Testis (tissue), 3 donors: ENCODE measurements around the gene ACTL10. TPM values are rescaled to one million over a fixed set of nuclear protein-coding genes. Genes with fewer than 3 reads are reported as not detected.

ENCODE experiments used
- DNase-seq: peaks from one replicate; pipeline ENCODE4 v3.0.0-alpha.2; 2019
- H3K27ac ChIP-seq, 2 donors: fragments of 200-600 bp; sonication (generic); one replicate each; pipeline ENCODE4 v1.5.1; 2019
- H3K27me3 ChIP-seq: fragments of 200-600 bp; sonication (generic); one replicate; pipeline ENCODE4 v1.5.1; 2019
- H3K36me3 ChIP-seq: fragments of 200-600 bp; sonication (generic); one replicate; pipeline ENCODE4 v1.5.1; 2017; ENCODE audit warnings: low read depth; ENCODE audit errors: missing control alignments
- H3K4me1 ChIP-seq: fragments of 200-600 bp; sonication (generic); one replicate; pipeline ENCODE4 v1.5.1; 2019
- H3K4me3 ChIP-seq, 2 donors: fragments of 200-600 bp; sonication (generic); one replicate each; pipeline ENCODE4 v1.5.1; 2017 to 2019
- H3K9me3 ChIP-seq: fragments of 200-600 bp; sonication (generic); one replicate; pipeline ENCODE4 v1.5.1; 2017
- POLR2A ChIP-seq: fragments of 450-650 bp; IDR thresholded peaks from one replicate; pipeline ENCODE4 v1.6.1; 2017; ENCODE audit warnings: antibody characterized with exemption, mild to moderate bottlenecking, moderate library complexity
- WGBS, 2 donors: methylation state at CpG; one replicate each; pipeline ENCODE4 v1.1.5; 2018; 5-methylcytosine and 5-hydroxymethylcytosine counted together
- intact Hi-C: fragments of 100-400 bp; cut with DNase I; formaldehyde crosslinking; loops from one replicate; pipeline ENCODE4 v1.15.1; 2023; ENCODE audit warnings: low total_unique reads
- polyA plus RNA-seq: library from polyadenylated mRNA; stranded (reverse); fragments of 350-450 nt; fragmentation: Illumina TruSeq; extraction: RNeasy Lipid Tissue Mini Kit (QIAGEN cat#74804); gene quantifications from one replicate; pipeline ENCODE4 v1.2.3, GENCODE V29; 2014; ENCODE audit warnings: low read depth, low replicate concordance; ENCODE audit not compliant: insufficient read depth
- total RNA-seq, 2 donors: library from RNA; depleted of rRNA; stranded (reverse); fragments of >200 nt; gene quantifications; one replicate each; pipeline ENCODE4 v1.2.3, GENCODE V29; 2016
- TF ChIP-seq, protein P1 (sequence below), 3 experiments: fragments of 450-650 bp in 2 of 3; fragments of 200-600 bp in 1 of 3; sonication (generic) in 1 of 3; IDR thresholded peaks; one replicate each; pipeline ENCODE4 v1.5.1; 2016 to 2019; ENCODE audit warnings: antibody characterized with exemption in 3 of 3, mild to moderate bottlenecking in 2 of 3, moderate library complexity in 1 of 3

ACTL10 gene
- total and polyA plus RNA-seq, 3 donors from 2014 or later = 26.6 to 62.1 (median 55.0) TPM

DNA sequence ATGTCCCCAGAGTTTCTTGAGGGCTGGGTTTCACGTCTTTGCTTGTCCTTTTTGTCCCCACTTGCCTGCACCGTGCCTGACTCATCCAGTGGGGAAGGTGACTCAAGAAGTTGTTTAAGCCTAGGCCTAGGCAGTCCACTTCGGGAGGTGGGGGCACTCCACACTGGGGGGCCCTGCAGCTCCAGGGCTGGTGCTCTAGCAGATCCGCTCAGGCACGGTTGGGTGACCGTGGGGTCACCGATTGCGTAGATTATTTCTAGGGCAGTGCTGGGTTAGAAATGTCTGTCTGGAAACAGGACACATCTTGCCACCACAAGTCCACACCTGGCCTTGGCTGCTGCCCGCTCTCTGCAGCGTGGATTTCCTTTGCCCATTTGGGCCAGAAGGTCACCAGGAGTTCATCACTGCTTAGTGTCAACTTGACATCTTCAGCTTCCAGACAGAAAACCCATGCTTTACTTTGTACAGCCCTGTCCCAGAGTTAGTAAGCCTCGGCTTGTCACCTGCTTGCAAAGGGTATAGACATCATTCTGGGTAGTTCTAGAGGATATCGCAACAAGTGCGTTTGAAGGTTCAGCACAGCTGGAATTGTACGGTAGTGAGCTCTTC is 18.2 kb upstream of the ACTL10 start:
- H3K9me3 ChIP-seq = no peaks in the 10 kb centered on the region
- DNase-seq = no peak
- no peaks in the 10 kb centered on the region for H3K36me3 ChIP-seq
- TF ChIP-seq, protein P1, sequence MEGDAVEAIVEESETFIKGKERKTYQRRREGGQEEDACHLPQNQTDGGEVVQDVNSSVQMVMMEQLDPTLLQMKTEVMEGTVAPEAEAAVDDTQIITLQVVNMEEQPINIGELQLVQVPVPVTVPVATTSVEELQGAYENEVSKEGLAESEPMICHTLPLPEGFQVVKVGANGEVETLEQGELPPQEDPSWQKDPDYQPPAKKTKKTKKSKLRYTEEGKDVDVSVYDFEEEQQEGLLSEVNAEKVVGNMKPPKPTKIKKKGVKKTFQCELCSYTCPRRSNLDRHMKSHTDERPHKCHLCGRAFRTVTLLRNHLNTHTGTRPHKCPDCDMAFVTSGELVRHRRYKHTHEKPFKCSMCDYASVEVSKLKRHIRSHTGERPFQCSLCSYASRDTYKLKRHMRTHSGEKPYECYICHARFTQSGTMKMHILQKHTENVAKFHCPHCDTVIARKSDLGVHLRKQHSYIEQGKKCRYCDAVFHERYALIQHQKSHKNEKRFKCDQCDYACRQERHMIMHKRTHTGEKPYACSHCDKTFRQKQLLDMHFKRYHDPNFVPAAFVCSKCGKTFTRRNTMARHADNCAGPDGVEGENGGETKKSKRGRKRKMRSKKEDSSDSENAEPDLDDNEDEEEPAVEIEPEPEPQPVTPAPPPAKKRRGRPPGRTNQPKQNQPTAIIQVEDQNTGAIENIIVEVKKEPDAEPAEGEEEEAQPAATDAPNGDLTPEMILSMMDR (IDR thresholded peaks at IDR 0.05) = no peak
- no peak overlapping the region for H3K27ac ChIP-seq
- no peak overlapping the region for H3K4me3 ChIP-seq
- intact Hi-C loops = no loop called here
- no peaks in the 10 kb centered on the region for H3K27me3 ChIP-seq
- H3K4me1 ChIP-seq = peaks cover 17% of the 10 kb centered on the region
- WGBS, 2 donors = 79 to 87% methylated on average over 9 to 14 of the region's 14 CpGs

- DNase-seq = no peak
- intact Hi-C loops = no loop called here
- WGBS, 2 donors = 66 to 75% methylated on average over 19 of the region's 19 CpGs
These were observed 17.5 kb upstream of the ACTL10 start for GRCh38 chr20:33649201-33649681.

DNA sequence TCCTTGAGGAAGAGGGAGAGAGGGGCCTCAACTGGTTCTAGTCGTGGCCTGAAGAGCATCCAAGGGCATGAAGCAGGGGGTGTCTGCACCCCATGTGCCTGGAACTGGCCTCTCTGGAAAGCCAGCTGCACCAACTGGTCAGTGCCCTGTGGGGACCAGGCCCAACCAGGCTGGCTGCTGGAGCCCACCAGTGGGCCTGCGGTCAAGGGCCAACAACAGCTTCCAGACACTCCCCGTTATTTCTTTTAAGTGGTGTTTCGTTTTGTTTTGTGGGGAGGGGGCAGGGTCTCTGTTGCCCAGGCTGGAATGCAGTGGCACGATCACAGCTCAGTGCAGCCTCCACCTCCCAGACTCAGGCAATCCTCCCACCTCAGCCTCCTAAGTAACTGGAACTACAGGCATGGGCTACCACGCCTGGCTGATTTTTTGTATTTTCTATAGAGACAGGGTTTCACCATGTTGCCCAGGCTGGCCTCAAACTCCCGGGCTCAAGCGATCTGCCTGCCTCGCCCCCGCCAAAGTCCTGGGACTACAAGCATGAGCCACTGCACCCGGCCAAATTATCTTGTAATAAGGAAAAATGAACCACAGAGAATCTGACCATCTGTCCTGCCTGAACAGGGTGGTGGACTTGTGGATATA is 16.5 kb upstream of the ACTL10 start:
- no peak for DNase-seq
- no peaks in the 10 kb centered on the region for H3K36me3 ChIP-seq
- intact Hi-C loops = no loop called here
- no peak for TF ChIP-seq POLR2A
- TF ChIP-seq, protein P1 (IDR thresholded peaks at IDR 0.05) = no peak
- WGBS, 2 donors = 80 to 84% methylated on average over 11 of the region's 11 CpGs
- no peak overlapping the region for H3K4me3 ChIP-seq
- no peak overlapping the region for H3K27ac ChIP-seq
- no peaks in the 10 kb centered on the region for H3K9me3 ChIP-seq
- H3K27me3 ChIP-seq = no peaks in the 10 kb centered on the region
- peaks cover 19% of the 10 kb centered on the region for H3K4me1 ChIP-seq

More at GRCh38 chr20:33649201-33649681, 17.5 kb upstream of the ACTL10 start:
- H3K27ac ChIP-seq = no peak overlapping the region
- H3K27me3 ChIP-seq = no peaks in the 10 kb centered on the region
- H3K4me3 ChIP-seq = no peak overlapping the region
- peaks cover 19% of the 10 kb centered on the region for H3K4me1 ChIP-seq
- TF ChIP-seq POLR2A = no peak
- TF ChIP-seq, protein P1 (IDR thresholded peaks at IDR 0.05) = no peak
- H3K9me3 ChIP-seq = no peaks in the 10 kb centered on the region
- no peaks in the 10 kb centered on the region for H3K36me3 ChIP-seq

- no peaks in the 10 kb centered on the region for H3K9me3 ChIP-seq
- TF ChIP-seq, protein P1 (IDR thresholded peaks at IDR 0.05) = no peak
- no peak for TF ChIP-seq POLR2A
- 88 to 89% methylated on average over 10 of the region's 10 CpGs for WGBS, 2 donors
- DNase-seq = no peak
- H3K4me1 ChIP-seq = peaks cover 19% of the 10 kb centered on the region
- H3K27me3 ChIP-seq = no peaks in the 10 kb centered on the region
- H3K4me3 ChIP-seq = no peak overlapping the region
- no peak overlapping the region for H3K27ac ChIP-seq
- no peaks in the 10 kb centered on the region for H3K36me3 ChIP-seq
- intact Hi-C loops = no loop called here
These were observed 15.8 kb upstream of the ACTL10 start for GRCh38 chr20:33650753-33651561.
